ENCODE results near the gene ZNF85. TPM values are rescaled to one million over a fixed set of nuclear protein-coding genes. Genes with fewer than 3 reads are reported as not detected.

ZNF85 gene
- 8.7 and 10.1 TPM in 2 replicates for total RNA-seq

DNA sequence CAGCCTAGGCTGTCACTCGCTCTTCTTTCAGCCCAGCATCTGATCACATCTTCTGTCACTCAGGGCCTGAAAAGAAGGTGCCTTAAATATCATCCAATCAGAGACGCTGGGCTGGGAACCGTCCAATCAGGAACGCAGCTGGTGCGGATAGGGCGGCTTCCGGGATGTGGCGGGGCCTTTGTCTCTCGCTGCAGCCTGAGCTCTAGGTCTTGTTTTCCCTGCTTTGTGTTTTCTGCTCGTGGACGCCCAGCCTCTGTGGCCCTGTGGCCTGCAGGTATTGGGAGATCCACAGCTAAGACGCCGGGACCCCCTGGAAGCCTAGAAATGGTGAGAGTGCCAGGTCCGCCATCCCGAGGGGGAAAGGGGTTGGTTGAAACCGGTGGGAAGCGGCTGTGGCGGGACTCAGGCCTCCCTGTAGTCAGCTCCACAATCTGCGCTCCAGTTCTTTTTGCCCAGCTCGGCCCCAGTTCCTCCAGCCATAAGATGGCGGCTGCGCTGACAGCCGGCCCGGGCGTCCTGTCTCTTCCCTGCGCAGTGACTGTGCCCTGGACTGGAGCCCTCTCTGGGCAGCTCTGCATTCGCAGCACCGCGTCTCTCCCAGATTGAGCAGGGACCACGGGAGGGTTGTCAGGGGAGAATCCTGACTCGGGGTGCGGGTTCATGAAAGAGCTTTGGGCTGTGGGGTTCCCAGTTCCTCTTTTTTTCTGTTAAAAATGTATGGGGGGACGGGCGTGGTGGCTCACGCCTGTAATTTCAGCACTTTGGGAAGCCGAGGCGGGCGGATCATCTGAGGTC is at the start of gene ZNF85:
TSS of gene ZNF85 (plus strand) at position 175 of the 795 bp plus-strand sequence. CDS start at position 325, 150 bp downstream.

Other genes with a start within 250 kb of the ZNF85 start
- gene ZNF66, start 146.9 kb upstream of the ZNF85 start, total RNA-seq = 4.6 and 8.1 TPM in 2 replicates
- 7.8 and 11.6 TPM in 2 replicates for gene ZNF430, start 97.4 kb downstream of the ZNF85 start, total RNA-seq
- 9.8 and 9.9 TPM in 2 replicates for gene ZNF714, start 159.0 kb downstream of the ZNF85 start, total RNA-seq
- gene ZNF431, start 218.8 kb downstream of the ZNF85 start, total RNA-seq = 5.2 and 6.2 TPM in 2 replicates